ENCODE data around the gene ARHGAP33. TPM values are rescaled to one million over a fixed set of nuclear protein-coding genes. Genes with fewer than 3 reads are reported as not detected.

ARHGAP33 gene
- total and polyA plus RNA-seq, 4 donors: 3.1 to 16.6 (median 12.2) TPM

DNA sequence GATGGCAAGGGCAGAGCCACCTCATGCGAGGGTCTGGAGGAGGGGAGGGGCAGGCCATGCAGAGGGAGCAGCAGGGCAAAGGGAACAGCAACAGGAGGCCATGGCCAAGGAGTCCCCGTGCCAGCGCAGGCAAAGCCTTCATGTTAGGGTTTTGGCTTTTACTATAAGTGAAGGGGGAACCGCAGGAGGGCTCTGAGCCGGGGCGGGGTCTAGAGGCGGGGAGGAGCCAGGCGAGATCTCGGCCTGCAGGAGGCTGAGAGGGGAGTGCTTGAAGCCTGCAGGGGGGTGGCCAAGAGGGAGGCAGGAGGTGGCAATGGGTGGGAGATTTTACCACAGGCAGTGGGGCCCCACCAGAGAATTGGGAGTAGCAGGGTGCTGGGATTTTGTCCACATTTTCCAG, 6.3 kb downstream of the ARHGAP33 start:
- H3K4me1 ChIP-seq (ENCODE audit: control insufficient read depth in 5 of 5, insufficient read depth in 5 of 5, low read length in 5 of 5): peaks cover 0 to 8% (median under 1%) of the 10 kb centered on the region in 5 donors
- H3K9me3 ChIP-seq (ENCODE audit: control insufficient read depth in 4 of 4, insufficient read depth in 3 of 4, low read length in 3 of 4): no peaks in the 10 kb centered on the region
- H3K4me3 ChIP-seq: no peak overlapping the region
- ATAC-seq (ENCODE audit: insufficient read depth, low FRiP score): no peak
- peaks cover 0 to 45% (median 28%) of the 10 kb centered on the region in 4 donors for H3K36me3 ChIP-seq (ENCODE audit: control insufficient read depth in 4 of 4, insufficient read depth in 4 of 4, low read length in 4 of 4)
- no peaks in the 10 kb centered on the region for H3K27me3 ChIP-seq (ENCODE audit: control insufficient read depth in 3 of 3, insufficient read depth in 3 of 3, low read length in 2 of 3)
- TF ChIP-seq, protein P1, sequence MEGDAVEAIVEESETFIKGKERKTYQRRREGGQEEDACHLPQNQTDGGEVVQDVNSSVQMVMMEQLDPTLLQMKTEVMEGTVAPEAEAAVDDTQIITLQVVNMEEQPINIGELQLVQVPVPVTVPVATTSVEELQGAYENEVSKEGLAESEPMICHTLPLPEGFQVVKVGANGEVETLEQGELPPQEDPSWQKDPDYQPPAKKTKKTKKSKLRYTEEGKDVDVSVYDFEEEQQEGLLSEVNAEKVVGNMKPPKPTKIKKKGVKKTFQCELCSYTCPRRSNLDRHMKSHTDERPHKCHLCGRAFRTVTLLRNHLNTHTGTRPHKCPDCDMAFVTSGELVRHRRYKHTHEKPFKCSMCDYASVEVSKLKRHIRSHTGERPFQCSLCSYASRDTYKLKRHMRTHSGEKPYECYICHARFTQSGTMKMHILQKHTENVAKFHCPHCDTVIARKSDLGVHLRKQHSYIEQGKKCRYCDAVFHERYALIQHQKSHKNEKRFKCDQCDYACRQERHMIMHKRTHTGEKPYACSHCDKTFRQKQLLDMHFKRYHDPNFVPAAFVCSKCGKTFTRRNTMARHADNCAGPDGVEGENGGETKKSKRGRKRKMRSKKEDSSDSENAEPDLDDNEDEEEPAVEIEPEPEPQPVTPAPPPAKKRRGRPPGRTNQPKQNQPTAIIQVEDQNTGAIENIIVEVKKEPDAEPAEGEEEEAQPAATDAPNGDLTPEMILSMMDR (IDR thresholded peaks at IDR 0.05; ENCODE audit: control extremely low read depth, extremely low read depth): no peak
- 85 to 92% methylated on average over 9 of the region's 9 CpGs for WGBS, 2 donors
- DNase-seq: no peak
- H3K27ac ChIP-seq (ENCODE audit: low read depth in 1 of 2, low read length in 1 of 2): no peak overlapping the region
- H3K9ac ChIP-seq (ENCODE audit: insufficient read depth in 1 of 2, low read length in 2 of 2): no peak overlapping the region

DNA sequence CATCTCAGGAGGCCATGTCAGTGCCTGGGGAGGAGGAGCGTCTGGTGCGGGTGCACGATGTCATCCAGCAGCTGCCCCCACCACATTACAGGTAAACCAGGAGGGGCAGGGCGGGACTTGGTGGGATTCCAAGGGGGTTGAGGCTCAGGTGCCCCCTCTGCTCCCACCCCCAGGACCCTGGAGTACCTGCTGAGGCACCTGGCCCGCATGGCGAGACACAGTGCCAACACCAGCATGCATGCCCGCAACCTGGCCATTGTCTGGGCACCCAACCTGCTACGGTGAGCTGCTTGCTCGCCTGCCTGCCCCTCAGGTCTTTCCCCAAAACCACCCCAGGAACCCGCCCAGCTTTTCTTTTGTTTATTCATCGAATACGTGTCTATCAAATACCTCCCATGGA, 7.2 kb downstream of the ARHGAP33 start:
- ATAC-seq (ENCODE audit: insufficient read depth, low FRiP score) (no peak), DNase-seq (no peak)

DNA sequence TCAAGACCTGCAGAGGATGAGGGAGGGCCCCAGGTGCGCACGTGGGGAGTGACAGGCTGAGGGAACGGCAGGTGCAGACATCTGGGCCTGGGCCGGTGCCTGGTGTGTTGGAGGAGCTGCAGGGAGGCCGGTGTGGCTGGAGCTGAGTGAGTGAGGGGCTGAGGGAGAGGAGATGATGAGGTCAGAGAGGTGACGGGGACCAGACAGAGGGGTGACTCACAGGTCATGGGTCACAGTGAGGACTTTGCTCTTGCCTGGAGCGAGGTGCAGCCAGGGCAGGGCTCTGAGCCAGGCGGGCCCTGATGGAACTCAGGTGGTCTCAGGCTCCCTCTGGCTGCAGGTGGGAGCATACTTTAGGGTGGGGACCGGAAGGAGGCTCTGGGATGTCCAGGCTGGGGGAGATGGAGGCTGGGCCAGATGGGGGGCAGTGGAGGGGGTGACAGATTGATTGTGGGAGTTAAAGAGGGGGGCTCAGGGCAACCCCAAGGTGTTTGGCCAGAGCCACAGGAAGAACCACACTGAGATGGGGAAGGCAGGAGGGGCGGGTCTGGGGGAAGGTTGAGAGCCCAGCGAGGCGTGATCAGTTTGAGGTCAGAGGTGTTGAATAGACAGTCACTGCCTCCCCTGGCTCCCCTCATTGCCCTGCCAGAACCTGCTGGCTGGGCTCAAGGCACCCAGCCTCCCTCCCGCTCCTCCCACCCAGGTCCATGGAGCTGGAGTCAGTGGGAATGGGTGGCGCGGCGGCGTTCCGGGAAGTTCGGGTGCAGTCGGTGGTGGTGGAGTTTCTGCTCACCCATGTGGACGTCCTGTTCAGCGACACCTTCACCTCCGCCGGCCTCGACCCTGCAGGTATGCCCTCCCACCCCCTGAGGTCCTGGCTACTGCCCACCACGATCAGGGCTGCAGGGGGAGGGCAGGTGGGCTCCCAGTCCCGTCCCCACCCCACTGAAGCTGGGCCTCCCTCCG, 8.4 kb downstream of the ARHGAP33 start:
- DNase-seq (no peak), ATAC-seq (ENCODE audit: insufficient read depth, low FRiP score) (no peak)
- Histone ChIP-seq H3K9ac (ENCODE audit: insufficient read depth in 1 of 2, low read length in 2 of 2) (no peak overlapping the region), H3K36me3 (ENCODE audit: control insufficient read depth in 4 of 4, insufficient read depth in 4 of 4, low read length in 4 of 4) (peaks cover 0 to 36% (median 26%) of the 10 kb centered on the region in 4 donors), H3K27me3 (ENCODE audit: control insufficient read depth in 3 of 3, insufficient read depth in 3 of 3, low read length in 2 of 3) (no peaks in the 10 kb centered on the region), H3K4me3 (no peak overlapping the region), H3K4me1 (ENCODE audit: control insufficient read depth in 5 of 5, insufficient read depth in 5 of 5, low read length in 5 of 5) (no peaks in the 10 kb centered on the region), H3K9me3 (ENCODE audit: control insufficient read depth in 4 of 4, insufficient read depth in 3 of 4, low read length in 3 of 4) (no peaks in the 10 kb centered on the region), H3K27ac (ENCODE audit: low read depth in 1 of 2, low read length in 1 of 2) (no peak overlapping the region)
- WGBS, 2 donors: 91% methylated on average over 26 to 28 of the region's 28 CpGs
- TF ChIP-seq, protein P1 (IDR thresholded peaks at IDR 0.05; ENCODE audit: control extremely low read depth, extremely low read depth): no peak

More for the DNA sequence above, 7.2 kb downstream of the ARHGAP33 start:
- no peak overlapping the region for H3K27ac ChIP-seq (ENCODE audit: low read depth in 1 of 2, low read length in 1 of 2)
- WGBS, 2 donors: 95 to 96% methylated on average over 12 of the region's 12 CpGs
- no peaks in the 10 kb centered on the region for H3K9me3 ChIP-seq (ENCODE audit: control insufficient read depth in 4 of 4, insufficient read depth in 3 of 4, low read length in 3 of 4)
- no peaks in the 10 kb centered on the region for H3K27me3 ChIP-seq (ENCODE audit: control insufficient read depth in 3 of 3, insufficient read depth in 3 of 3, low read length in 2 of 3)
- H3K4me1 ChIP-seq (ENCODE audit: control insufficient read depth in 5 of 5, insufficient read depth in 5 of 5, low read length in 5 of 5): no peaks in the 10 kb centered on the region
- H3K36me3 ChIP-seq (ENCODE audit: control insufficient read depth in 4 of 4, insufficient read depth in 4 of 4, low read length in 4 of 4): peaks cover 0 to 44% (median 28%) of the 10 kb centered on the region in 4 donors
- TF ChIP-seq, protein P1 (IDR thresholded peaks at IDR 0.05; ENCODE audit: control extremely low read depth, extremely low read depth): no peak
- no peak overlapping the region for H3K4me3 ChIP-seq
- H3K9ac ChIP-seq (ENCODE audit: insufficient read depth in 1 of 2, low read length in 2 of 2): no peak overlapping the region

All from lung (tissue), 12 donors.